ENCODE results near the gene CMTR1. TPM values are rescaled to one million over a fixed set of nuclear protein-coding genes. Genes with fewer than 3 reads are reported as not detected.

Gene CMTR1
- total RNA-seq, 1 experiment from 2014 or later = 34.8 TPM

DNA sequence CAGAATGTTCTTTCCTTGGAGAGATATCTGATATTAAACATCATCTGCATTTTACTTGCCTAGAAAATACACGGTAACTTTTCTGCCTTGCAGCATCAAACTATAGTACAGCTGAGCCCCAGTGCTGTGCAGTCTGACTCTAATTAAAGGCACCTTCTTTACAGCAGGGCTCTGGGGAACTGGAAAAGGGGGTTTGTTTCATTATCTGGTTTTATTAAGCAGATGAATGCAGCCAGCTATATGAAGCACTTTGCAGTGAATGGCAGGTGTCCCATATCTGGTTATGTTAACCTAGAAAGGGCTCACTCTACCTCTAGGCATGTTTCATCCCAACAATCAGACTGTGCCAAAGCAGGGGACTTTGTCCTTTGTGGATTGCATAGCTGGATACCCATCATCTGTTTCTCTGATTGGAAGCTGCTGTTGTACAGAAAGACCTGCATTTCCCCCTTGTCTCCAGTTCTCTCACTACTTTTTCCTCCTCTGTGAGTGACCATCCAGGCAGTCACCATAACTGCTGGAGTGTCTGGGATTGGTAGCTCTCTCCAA is 39.6 kb upstream of the CMTR1 start:
- DNase-seq = no peak
- Histone ChIP-seq H4K5ac (ENCODE audit: insufficient read length, low read depth, low read length) (no peak overlapping the region), H3K14ac (ENCODE audit: insufficient read depth, low read length) (no peak overlapping the region), H3K4me2 (ENCODE audit: insufficient read depth, insufficient read length, low read length) (no peak overlapping the region), H3K27me3 (ENCODE audit: insufficient read depth, low read length) (no peaks in the 10 kb centered on the region), H2BK12ac (ENCODE audit: insufficient read length, low read depth, low read length) (no peak overlapping the region), H3K9ac (ENCODE audit: extremely low read depth, insufficient read length, low read length) (no peak overlapping the region), H3K18ac (ENCODE audit: insufficient read length, low read depth, low read length) (no peak overlapping the region), H2BK20ac (ENCODE audit: low read depth, low read length, poor library complexity, severe bottlenecking) (no peak overlapping the region), H3K9me3 (ENCODE audit: control insufficient read depth, low read depth, low read length) (no peaks in the 10 kb centered on the region), H3K27ac (ENCODE audit: insufficient read length, low read depth, low read length) (no peak overlapping the region), H3K23me2 (ENCODE audit: insufficient read length, low read depth, low read length, poor library complexity, severe bottlenecking) (no peaks in the 10 kb centered on the region), H3K79me2 (ENCODE audit: insufficient read depth, low read length) (no peaks in the 10 kb centered on the region), H2BK120ac (ENCODE audit: low read depth, low read length, poor library complexity, severe bottlenecking) (no peak overlapping the region), H3K4ac (ENCODE audit: low read depth, low read length) (no peak overlapping the region), H2AFZ (ENCODE audit: low read length) (no peak overlapping the region), H2BK15ac (ENCODE audit: low read depth, low read length) (no peak overlapping the region), H3K79me1 (ENCODE audit: insufficient read depth, low read depth, low read length, poor library complexity, severe bottlenecking) (no peaks in the 10 kb centered on the region), H2AK5ac (ENCODE audit: insufficient read length, low read length) (no peak overlapping the region), H3K4me1 (ENCODE audit: insufficient read depth, low read length) (no peaks in the 10 kb centered on the region), H4K20me1 (ENCODE audit: control insufficient read depth, insufficient read depth, insufficient read length) (no peaks in the 10 kb centered on the region), H4K8ac (replicated peaks; ENCODE audit: insufficient read length, low read depth, low read length) (no peak overlapping the region), H4K91ac (ENCODE audit: insufficient read length, low read depth, low read length) (no peak overlapping the region), H3T11ph (ENCODE audit: low read length) (no peak overlapping the region), H2BK5ac (ENCODE audit: insufficient read length, low read length) (no peak overlapping the region), H3K56ac (ENCODE audit: insufficient read length, low read depth, low read length) (no peak overlapping the region), H3K23ac (ENCODE audit: insufficient read length, low read depth, low read length) (no peak overlapping the region)
- TF ChIP-seq, protein P1, sequence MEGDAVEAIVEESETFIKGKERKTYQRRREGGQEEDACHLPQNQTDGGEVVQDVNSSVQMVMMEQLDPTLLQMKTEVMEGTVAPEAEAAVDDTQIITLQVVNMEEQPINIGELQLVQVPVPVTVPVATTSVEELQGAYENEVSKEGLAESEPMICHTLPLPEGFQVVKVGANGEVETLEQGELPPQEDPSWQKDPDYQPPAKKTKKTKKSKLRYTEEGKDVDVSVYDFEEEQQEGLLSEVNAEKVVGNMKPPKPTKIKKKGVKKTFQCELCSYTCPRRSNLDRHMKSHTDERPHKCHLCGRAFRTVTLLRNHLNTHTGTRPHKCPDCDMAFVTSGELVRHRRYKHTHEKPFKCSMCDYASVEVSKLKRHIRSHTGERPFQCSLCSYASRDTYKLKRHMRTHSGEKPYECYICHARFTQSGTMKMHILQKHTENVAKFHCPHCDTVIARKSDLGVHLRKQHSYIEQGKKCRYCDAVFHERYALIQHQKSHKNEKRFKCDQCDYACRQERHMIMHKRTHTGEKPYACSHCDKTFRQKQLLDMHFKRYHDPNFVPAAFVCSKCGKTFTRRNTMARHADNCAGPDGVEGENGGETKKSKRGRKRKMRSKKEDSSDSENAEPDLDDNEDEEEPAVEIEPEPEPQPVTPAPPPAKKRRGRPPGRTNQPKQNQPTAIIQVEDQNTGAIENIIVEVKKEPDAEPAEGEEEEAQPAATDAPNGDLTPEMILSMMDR (conservative IDR thresholded peaks at IDR 0.05) = no peak
- Mint-ChIP-seq H3K27ac (no peak overlapping the region), H3K4me3 (no peak overlapping the region), H3K27me3 (ENCODE audit: low read depth) (peaks cover 4% of the 10 kb centered on the region; the same call in 1 of the 2 replicates), H3K4me1 (no peaks in the 10 kb centered on the region), H3K9me3 (no peaks in the 10 kb centered on the region), H3K36me3 (ENCODE audit: insufficient read depth in 1 of 3, low read depth in 3 of 3) (peaks cover 0 to 13% (median 7%) of the 10 kb centered on the region in 3 experiments; a peak in 5 of 7 replicates)
- no CpG with 5 or more reads among the region's 1 CpG for WGBS (ENCODE audit: extremely low coverage, insufficient read length, low lambda C conversion rate)

All from H9 (cell line).